H9 (cell line): Measurements from ENCODE around the gene SNX22. TPM values are rescaled to one million over a fixed set of nuclear protein-coding genes. Genes with fewer than 3 reads are reported as not detected.

Source experiments
- DNase-seq: peaks from one replicate; pipeline ENCODE4 v3.0.0-alpha.2; 2017
- H2AFZ ChIP-seq: one replicate; pipeline ENCODE4 v1.6.1; 2013; ENCODE audit warnings: mild to moderate bottlenecking, low read length, control low read depth, moderate library complexity
- H2AK5ac ChIP-seq: 2 replicates; pipeline ENCODE4 v1.6.1; 2013; ENCODE audit warnings: low read length, control low read depth, mixed read lengths; ENCODE audit not compliant: insufficient read length
- H2BK120ac ChIP-seq: one replicate; pipeline ENCODE4 v1.6.1; 2013; ENCODE audit warnings: low read depth, mild to moderate bottlenecking, low read length, control low read depth, inconsistent platforms; ENCODE audit not compliant: poor library complexity, severe bottlenecking
- H2BK12ac ChIP-seq: 2 replicates; pipeline ENCODE4 v1.6.1; 2013; ENCODE audit warnings: low read length, control low read depth, mixed read lengths, low read depth; ENCODE audit not compliant: insufficient read length
- H2BK15ac ChIP-seq: 2 replicates; pipeline ENCODE4 v1.6.1; 2013; ENCODE audit warnings: low read depth, low read length, control low read depth
- H2BK20ac ChIP-seq: one replicate; pipeline ENCODE4 v1.6.1; 2013; ENCODE audit warnings: low read depth, mild to moderate bottlenecking, low read length, control low read depth, inconsistent platforms; ENCODE audit not compliant: poor library complexity, severe bottlenecking
- H2BK5ac ChIP-seq: 2 replicates; pipeline ENCODE4 v1.6.1; 2013; ENCODE audit warnings: low read length, control low read depth, mixed read lengths; ENCODE audit not compliant: insufficient read length
- H3K14ac ChIP-seq: 2 replicates; pipeline ENCODE4 v1.6.1; 2013; ENCODE audit warnings: low read length, control low read depth; ENCODE audit not compliant: insufficient read depth
- H3K18ac ChIP-seq: 2 replicates; pipeline ENCODE4 v1.6.1; 2013; ENCODE audit warnings: low read depth, mild to moderate bottlenecking, mixed read lengths, low read length, control low read depth; ENCODE audit not compliant: insufficient read length
- H3K23ac ChIP-seq: 2 replicates; pipeline ENCODE4 v1.6.1; 2013; ENCODE audit warnings: low read length, control low read depth, mixed read lengths, low read depth; ENCODE audit not compliant: insufficient read length
- H3K23me2 ChIP-seq: 2 replicates; pipeline ENCODE4 v1.6.1; 2013; ENCODE audit warnings: low read depth, mild to moderate bottlenecking, mixed read lengths, low read length, control low read depth; ENCODE audit not compliant: insufficient read length, poor library complexity, severe bottlenecking
- H3K27ac ChIP-seq: 2 replicates; pipeline ENCODE4 v1.5.1; 2013; ENCODE audit warnings: low read length, control low read depth, mixed read lengths, low read depth; ENCODE audit not compliant: insufficient read length
- H3K27me3 ChIP-seq: 2 replicates; pipeline ENCODE4 v1.6.1; 2013; ENCODE audit warnings: low read length, control low read depth, inconsistent platforms; ENCODE audit not compliant: insufficient read depth
- H3K4ac ChIP-seq: 2 replicates; pipeline ENCODE4 v1.6.1; 2013; ENCODE audit warnings: low read depth, mild to moderate bottlenecking, control low read depth, inconsistent platforms, low read length, moderate library complexity
- H3K4me1 ChIP-seq: 2 replicates; pipeline ENCODE4 v1.6.1; 2013; ENCODE audit warnings: low read length, control low read depth, inconsistent platforms; ENCODE audit not compliant: insufficient read depth
- H3K4me2 ChIP-seq: 2 replicates; pipeline ENCODE4 v1.6.1; 2013; ENCODE audit warnings: low read length, control low read depth, mixed read lengths; ENCODE audit not compliant: insufficient read length, insufficient read depth
- H3K56ac ChIP-seq: 2 replicates; pipeline ENCODE4 v1.6.1; 2013; ENCODE audit warnings: low read depth, mild to moderate bottlenecking, mixed read lengths, low read length, control low read depth; ENCODE audit not compliant: insufficient read length
- H3K79me1 ChIP-seq: 2 replicates; pipeline ENCODE4 v1.6.1; 2013; ENCODE audit warnings: low read depth, mild to moderate bottlenecking, moderate library complexity, low read length, control low read depth, inconsistent platforms; ENCODE audit not compliant: insufficient read depth, poor library complexity, severe bottlenecking
- H3K79me2 ChIP-seq: 2 replicates; pipeline ENCODE4 v1.6.1; 2013; ENCODE audit warnings: low read length, control low read depth, inconsistent platforms; ENCODE audit not compliant: insufficient read depth
- H3K9ac ChIP-seq: 2 replicates; pipeline ENCODE4 v1.6.1; 2013; ENCODE audit warnings: low read length, control low read depth, mixed read lengths; ENCODE audit not compliant: insufficient read length; ENCODE audit errors: extremely low read depth
- H3K9me3 ChIP-seq: one replicate; pipeline ENCODE4 v1.6.1; 2013; ENCODE audit warnings: low read depth, low read length, inconsistent platforms; ENCODE audit not compliant: control insufficient read depth
- H3T11ph ChIP-seq: one replicate; pipeline ENCODE4 v1.6.1; 2013; ENCODE audit warnings: mild to moderate bottlenecking, low read length, control low read depth, inconsistent platforms
- H4K20me1 ChIP-seq: one replicate; pipeline ENCODE4 v1.6.1; 2013; ENCODE audit not compliant: control insufficient read depth, insufficient read length, insufficient read depth
- H4K5ac ChIP-seq: 2 replicates; pipeline ENCODE4 v1.6.1; 2013; ENCODE audit warnings: low read depth, mild to moderate bottlenecking, mixed read lengths, low read length, control low read depth; ENCODE audit not compliant: insufficient read length
- H4K8ac ChIP-seq: replicated peaks from 2 replicates; pipeline ENCODE4 v1.6.1; 2013; ENCODE audit warnings: low read length, control low read depth, mixed read lengths, low read depth; ENCODE audit not compliant: insufficient read length
- H4K91ac ChIP-seq: 2 replicates; pipeline ENCODE4 v1.6.1; 2013; ENCODE audit warnings: low read depth, mild to moderate bottlenecking, moderate library complexity, mixed read lengths, low read length, control low read depth; ENCODE audit not compliant: insufficient read length
- H3K27ac Mint-ChIP-seq, 3 experiments: 2 replicates in 2 of 3; 3 replicates in 1 of 3; pipeline ENCODE4 v1.8.0; 2020 to 2021; ENCODE audit warnings: mixed read lengths in 3 of 3, mild to moderate bottlenecking in 1 of 3, moderate library complexity in 1 of 3
- H3K27me3 Mint-ChIP-seq: 2 replicates; pipeline ENCODE4 v1.8.0; 2021; ENCODE audit warnings: low read depth, mild to moderate bottlenecking, moderate library complexity, mixed read lengths
- H3K36me3 Mint-ChIP-seq, 3 experiments: 2 replicates in 2 of 3; 3 replicates in 1 of 3; pipeline ENCODE4 v1.8.0; 2020 to 2021; ENCODE audit warnings: low read depth in 3 of 3, mixed read lengths in 3 of 3; ENCODE audit not compliant: insufficient read depth in 1 of 3
- H3K4me1 Mint-ChIP-seq, 2 experiments: 2 replicates each; pipeline ENCODE4 v1.8.0; 2020; ENCODE audit warnings: mixed read lengths in 2 of 2
- H3K4me3 Mint-ChIP-seq, 2 experiments: 2 replicates in 1 of 2; 3 replicates in 1 of 2; pipeline ENCODE4 v1.8.0; 2020 to 2021; ENCODE audit warnings: mild to moderate bottlenecking in 2 of 2, mixed read lengths in 2 of 2, moderate library complexity in 1 of 2
- H3K9me3 Mint-ChIP-seq, 2 experiments: 2 replicates in 1 of 2; 3 replicates in 1 of 2; pipeline ENCODE4 v1.8.0; 2020; ENCODE audit warnings: mild to moderate bottlenecking in 2 of 2, mixed read lengths in 2 of 2, moderate library complexity in 1 of 2
- CTCF ChIP-seq: fragments of 200-600 bp; sonication (generic); conservative IDR thresholded peaks from 3 replicates; pipeline ENCODE4 v1.8.0; 2021; ENCODE audit warnings: antibody characterized with exemption, mild to moderate bottlenecking
- WGBS: extraction: QIAGEN DNeasy Blood & Tissue Kit; methylation state at CpG from one replicate; pipeline ENCODE4 v1.1.7; 2013; ENCODE audit warnings: missing lambda C conversion rate, low lambda C conversion rate, mixed read lengths; ENCODE audit not compliant: insufficient read length; ENCODE audit errors: extremely low coverage; 5-methylcytosine and 5-hydroxymethylcytosine counted together
- total RNA-seq: library from RNA; stranded (reverse); gene quantifications from 2 replicates; pipeline ENCODE4 v1.2.1, GENCODE V29; 2021

Gene SNX22
- total RNA-seq, 1 experiment from 2014 or later: 4.8 TPM

DNA sequence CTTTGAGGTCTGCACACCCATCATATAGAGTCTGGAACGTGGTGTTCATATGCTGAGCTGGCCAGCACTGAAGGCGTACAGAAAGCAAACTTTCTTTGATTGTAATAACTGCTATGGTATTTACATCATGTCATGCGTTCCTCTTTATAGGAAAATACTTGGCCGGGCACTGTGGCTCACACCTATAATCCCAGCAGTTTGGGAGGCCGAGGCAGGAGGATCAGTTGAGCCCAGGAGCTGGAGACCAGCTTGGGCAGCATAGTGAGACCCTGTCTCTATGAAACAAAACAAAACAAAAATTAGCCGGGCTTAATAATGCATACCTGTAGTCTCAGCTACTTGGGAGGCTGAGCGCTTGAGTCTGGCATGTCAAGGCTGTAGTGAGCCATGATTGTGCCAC lies 3.4 kb upstream of the SNX22 start:
- H3K4me2 ChIP-seq: no peak overlapping the region

More for the DNA sequence above, 3.4 kb upstream of the SNX22 start:
- no peak overlapping the region for H3T11ph ChIP-seq
- H3K18ac ChIP-seq: no peak overlapping the region
- H3K14ac ChIP-seq: no peak overlapping the region
- Mint-ChIP-seq H3K36me3 (peaks cover 0 to 3% (median 0%) of the 10 kb centered on the region in 3 experiments; a peak in 4 of 7 replicates), H3K27ac (no peak overlapping the region), H3K4me1 (peaks cover 12 to 15% of the 10 kb centered on the region in 2 experiments), H3K4me3 (no peak overlapping the region), H3K9me3 (no peaks in the 10 kb centered on the region), H3K27me3 (peaks cover 20% of the 10 kb centered on the region)
- no peak overlapping the region for H4K8ac ChIP-seq
- no peak overlapping the region for H2BK120ac ChIP-seq
- no peak for DNase-seq
- no peak overlapping the region for H3K27ac ChIP-seq
- no peaks in the 10 kb centered on the region for H3K79me2 ChIP-seq
- no peak overlapping the region for H2BK15ac ChIP-seq
- no peaks in the 10 kb centered on the region for H3K9me3 ChIP-seq
- H3K9ac ChIP-seq: no peak overlapping the region
- H3K4ac ChIP-seq: no peak overlapping the region
- no peak overlapping the region for H4K5ac ChIP-seq
- H2BK5ac ChIP-seq: no peak overlapping the region
- H3K27me3 ChIP-seq: no peaks in the 10 kb centered on the region
- no peak for TF ChIP-seq CTCF
- H3K4me1 ChIP-seq: no peaks in the 10 kb centered on the region
- H4K20me1 ChIP-seq: no peaks in the 10 kb centered on the region
- H3K23ac ChIP-seq: no peak overlapping the region
- no peak overlapping the region for H2BK12ac ChIP-seq
- peaks cover 6% of the 10 kb centered on the region for H3K23me2 ChIP-seq
- H2AK5ac ChIP-seq: no peak overlapping the region
- no peak overlapping the region for H3K56ac ChIP-seq
- no peak overlapping the region for H4K91ac ChIP-seq
- H3K79me1 ChIP-seq: no peaks in the 10 kb centered on the region
- H2BK20ac ChIP-seq: no peak overlapping the region
- H2AFZ ChIP-seq: no peak overlapping the region
- WGBS: no CpG with 5 or more reads among the region's 7 CpGs
